ENCODE results near the gene PRRX2.
"Not testable (repeated sequence)": the region's sequence is repeated elsewhere in the genome, so short reads cannot be mapped to it uniquely, and the experiment has no call there.

The PRRX2 gene

GRCh38 chr9:129731477-129732085 lies 66.1 kb downstream of the PRRX2 start:
- no peak for DNase-seq (ENCODE audit: low spot score)

GRCh38 chr9:129732100-129732499 lies 66.7 kb downstream of the PRRX2 start:
- DNase-seq (ENCODE audit: low spot score), result no peak

GRCh38 chr9:129732946-129733631 lies 67.6 kb downstream of the PRRX2 start:
- DNase-seq (ENCODE audit: low spot score), result no peak

- DNase-seq (ENCODE audit: low spot score), result no peak
Measured at GRCh38 chr9:129733632-129733953, 68.1 kb downstream of the PRRX2 start.

GRCh38 chr9:129735546-129735945 lies 70.1 kb downstream of the PRRX2 start:
- DNase-seq (ENCODE audit: low spot score), result no peak

GRCh38 chr9:129736334-129736733 lies 70.9 kb downstream of the PRRX2 start:
- no peak for DNase-seq (ENCODE audit: low spot score)

- DNase-seq (ENCODE audit: low spot score), result peak; percentile 73
Measured at GRCh38 chr9:129737479-129738274, 72.2 kb downstream of the PRRX2 start.

- DNase-seq (ENCODE audit: low spot score), result no peak
Measured at GRCh38 chr9:129739432-129739831, 74.0 kb downstream of the PRRX2 start.

GRCh38 chr9:129740174-129740573 lies 74.7 kb downstream of the PRRX2 start:
- no peak for DNase-seq (ENCODE audit: low spot score)

- no peak for DNase-seq (ENCODE audit: low spot score)
Measured at GRCh38 chr9:129740666-129741464, 75.4 kb downstream of the PRRX2 start.

GRCh38 chr9:129745200-129745599 lies 79.8 kb downstream of the PRRX2 start:
- DNase-seq (ENCODE audit: low spot score), result no peak

GRCh38 chr9:129746092-129746777 lies 80.8 kb downstream of the PRRX2 start:
- no peak for DNase-seq (ENCODE audit: low spot score)

- DNase-seq (ENCODE audit: low spot score), result no peak
Measured at GRCh38 chr9:129748249-129748648, 82.8 kb downstream of the PRRX2 start.

GRCh38 chr9:129749052-129749451 lies 83.6 kb downstream of the PRRX2 start:
- not testable (repeated sequence) for DNase-seq (ENCODE audit: low spot score)

GRCh38 chr9:129749575-129749974 lies 84.1 kb downstream of the PRRX2 start:
- DNase-seq (ENCODE audit: low spot score), result no peak

- DNase-seq (ENCODE audit: low spot score), result no peak
Measured at GRCh38 chr9:129750013-129750638, 84.7 kb downstream of the PRRX2 start.

GRCh38 chr9:129751841-129752801 lies 86.7 kb downstream of the PRRX2 start:
- DNase-seq (ENCODE audit: low spot score), result no peak

- DNase-seq (ENCODE audit: low spot score), result peak; percentile 70
Measured at GRCh38 chr9:129752900-129753729, 87.7 kb downstream of the PRRX2 start, which contains the start of gene PTGES. PTGES (minus strand) TSS chr9:129753042; CDS start chr9:129753012, 30 bp downstream.

- DNase-seq (ENCODE audit: low spot score), result no peak
Measured at GRCh38 chr9:129755151-129755550, 89.7 kb downstream of the PRRX2 start.

All from SK-N-DZ (cell line).